ENCODE data around the gene KLHL6.

DNA sequence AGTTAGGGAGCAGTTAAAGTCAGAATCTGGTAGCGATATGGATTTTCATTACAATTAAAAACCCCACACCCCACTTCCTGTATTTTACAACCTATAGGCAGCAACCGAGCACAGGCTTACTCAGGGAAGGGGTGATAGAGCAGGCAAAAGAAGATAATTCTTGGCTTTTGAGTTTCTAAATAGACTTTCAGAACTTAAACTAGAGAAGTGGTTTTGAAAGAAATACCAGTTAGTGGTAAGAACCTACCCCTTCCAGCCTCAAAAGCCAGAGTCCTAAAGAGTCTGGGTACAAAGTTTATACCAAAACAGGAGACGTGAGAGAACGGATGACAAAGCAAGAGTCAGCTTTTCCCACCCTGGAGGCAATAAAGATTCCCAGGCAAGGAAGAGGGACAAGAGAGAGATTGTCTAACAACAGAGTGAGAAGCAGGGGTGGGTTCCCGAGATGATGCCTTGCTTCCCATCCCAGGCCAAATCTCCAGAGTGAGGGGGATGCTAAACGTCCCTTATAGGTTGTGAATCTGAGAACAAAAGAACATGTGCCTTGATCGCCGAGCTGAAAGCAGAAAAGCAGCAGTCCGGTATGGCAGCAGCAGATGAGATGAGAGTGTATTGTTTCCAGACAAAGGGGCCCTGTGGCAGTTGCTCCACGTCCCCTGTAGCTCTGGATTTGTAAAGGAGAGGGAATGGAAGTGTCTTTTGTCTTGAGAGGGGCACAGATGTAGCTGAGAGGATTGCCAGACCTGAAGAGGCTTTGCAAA lies 36.8 kb downstream of the KLHL6 start:
- TF ChIP-seq, protein P1, sequence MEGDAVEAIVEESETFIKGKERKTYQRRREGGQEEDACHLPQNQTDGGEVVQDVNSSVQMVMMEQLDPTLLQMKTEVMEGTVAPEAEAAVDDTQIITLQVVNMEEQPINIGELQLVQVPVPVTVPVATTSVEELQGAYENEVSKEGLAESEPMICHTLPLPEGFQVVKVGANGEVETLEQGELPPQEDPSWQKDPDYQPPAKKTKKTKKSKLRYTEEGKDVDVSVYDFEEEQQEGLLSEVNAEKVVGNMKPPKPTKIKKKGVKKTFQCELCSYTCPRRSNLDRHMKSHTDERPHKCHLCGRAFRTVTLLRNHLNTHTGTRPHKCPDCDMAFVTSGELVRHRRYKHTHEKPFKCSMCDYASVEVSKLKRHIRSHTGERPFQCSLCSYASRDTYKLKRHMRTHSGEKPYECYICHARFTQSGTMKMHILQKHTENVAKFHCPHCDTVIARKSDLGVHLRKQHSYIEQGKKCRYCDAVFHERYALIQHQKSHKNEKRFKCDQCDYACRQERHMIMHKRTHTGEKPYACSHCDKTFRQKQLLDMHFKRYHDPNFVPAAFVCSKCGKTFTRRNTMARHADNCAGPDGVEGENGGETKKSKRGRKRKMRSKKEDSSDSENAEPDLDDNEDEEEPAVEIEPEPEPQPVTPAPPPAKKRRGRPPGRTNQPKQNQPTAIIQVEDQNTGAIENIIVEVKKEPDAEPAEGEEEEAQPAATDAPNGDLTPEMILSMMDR (IDR thresholded peaks at IDR 0.05), result no peak
- TF ChIP-seq POLR2AphosphoS5 (IDR thresholded peaks at IDR 0.05) (no peak), POLR2A (IDR thresholded peaks at IDR 0.05) (no peak), EP300 (IDR thresholded peaks at IDR 0.05) (no peak)

Measured in sigmoid colon (tissue), 4 donors.